Endodermal cell (in vitro differentiated cells): ENCODE results near the gene FGF3. TPM values are rescaled to one million over a fixed set of nuclear protein-coding genes. Genes with fewer than 3 reads are reported as not detected.

Experiments
- DNase-seq: peaks from one replicate; pipeline ENCODE4 v3.0.0-alpha.2; 2017
- H3K27ac ChIP-seq: 2 replicates; pipeline ENCODE4 v1.5.1; 2013; ENCODE audit warnings: mild to moderate bottlenecking, low read depth, low read length, moderate library complexity
- H3K27me3 ChIP-seq: 2 replicates; pipeline ENCODE4 v1.6.1; 2013; ENCODE audit warnings: mild to moderate bottlenecking, low read length, moderate library complexity; ENCODE audit not compliant: insufficient read depth, control insufficient read depth, poor library complexity, severe bottlenecking
- H3K36me3 ChIP-seq: 2 replicates; pipeline ENCODE4 v1.7.0; 2013; ENCODE audit warnings: mild to moderate bottlenecking, low read length, moderate library complexity; ENCODE audit not compliant: control insufficient read depth, insufficient read depth
- H3K4me1 ChIP-seq: one replicate; pipeline ENCODE4 v1.7.0; 2013; ENCODE audit warnings: low read length; ENCODE audit not compliant: control insufficient read depth, insufficient read depth
- H3K4me3 ChIP-seq: 2 replicates; pipeline ENCODE4 v1.5.1; 2013; ENCODE audit warnings: mild to moderate bottlenecking, low read length, moderate library complexity
- H3K9ac ChIP-seq: 2 replicates; pipeline ENCODE4 v1.6.1; 2013; ENCODE audit warnings: mild to moderate bottlenecking, low read length, moderate library complexity; ENCODE audit not compliant: poor library complexity, severe bottlenecking; ENCODE audit errors: extremely low read depth
- H3K9me3 ChIP-seq: 2 replicates; pipeline ENCODE4 v1.6.1; 2013; ENCODE audit warnings: mild to moderate bottlenecking, low read length, moderate library complexity; ENCODE audit not compliant: control insufficient read depth
- H3K27ac Mint-ChIP-seq: 2 replicates; pipeline ENCODE4 v1.8.0; 2020; ENCODE audit warnings: mixed read lengths
- H3K27me3 Mint-ChIP-seq: 2 replicates; pipeline ENCODE4 v1.8.0; 2021; ENCODE audit warnings: mild to moderate bottlenecking, mixed read lengths; ENCODE audit not compliant: insufficient read depth
- H3K36me3 Mint-ChIP-seq: 2 replicates; pipeline ENCODE4 v1.8.0; 2020; ENCODE audit warnings: low read depth, mixed read lengths
- H3K4me1 Mint-ChIP-seq: 2 replicates; pipeline ENCODE4 v1.8.0; 2020; ENCODE audit warnings: mixed read lengths
- H3K4me3 Mint-ChIP-seq: 2 replicates; pipeline ENCODE4 v1.8.0; 2020; ENCODE audit warnings: mild to moderate bottlenecking, moderate library complexity, mixed read lengths
- H3K9me3 Mint-ChIP-seq: 2 replicates; pipeline ENCODE4 v1.8.0; 2020; ENCODE audit warnings: mild to moderate bottlenecking, mixed read lengths
- CTCF ChIP-seq: fragments of 200-600 bp; sonication (generic); conservative IDR thresholded peaks from 2 replicates; pipeline ENCODE4 v1.5.0; 2021; ENCODE audit warnings: antibody characterized with exemption, mild to moderate bottlenecking
- WGBS, 2 experiments: methylation state at CpG; one replicate each; pipeline versions ENCODE4 v1.1.5 to v1.1.7; 2013; ENCODE audit warnings: missing lambda C conversion rate in 2 of 2, mixed read lengths in 1 of 2; ENCODE audit not compliant: insufficient coverage in 1 of 2, insufficient read length in 1 of 2; 5-methylcytosine and 5-hydroxymethylcytosine counted together
- total RNA-seq, 2 donors: library from RNA; stranded (reverse); fragmentation: NEBNext Ultra II Directional in 1 of 2; extraction: Animal tissue kit (Norgen Biotek cat#: 25700) in 1 of 2; gene quantifications; 2 replicates in 1 of 2; 3 replicates in 1 of 2; pipeline ENCODE4 v1.2.1, GENCODE V29; 2021

The FGF3 gene
- total RNA-seq, 2 donors from 2014 or later, result not detected

- DNase-seq, result peak; percentile 21
- no peaks in the 10 kb centered on the region for H3K4me1 Mint-ChIP-seq
- H3K36me3 Mint-ChIP-seq, result no peaks in the 10 kb centered on the region
- TF ChIP-seq CTCF, result no peak
- no peak overlapping the region for H3K27ac Mint-ChIP-seq
- Histone ChIP-seq H3K27me3 (no peaks in the 10 kb centered on the region), H3K9ac (no peak overlapping the region), H3K36me3 (no peaks in the 10 kb centered on the region), H3K4me1 (no peaks in the 10 kb centered on the region), H3K9me3 (no peaks in the 10 kb centered on the region), H3K4me3 (no peak overlapping the region), H3K27ac (no peak overlapping the region)
- no peaks in the 10 kb centered on the region for H3K9me3 Mint-ChIP-seq
- H3K27me3 Mint-ChIP-seq, result peaks cover 5% of the 10 kb centered on the region
- H3K4me3 Mint-ChIP-seq, result no peak overlapping the region
- WGBS, 2 experiments, result 90 to 94% methylated on average over 6 to 9 of the region's 9 CpGs
Measured at GRCh38 chr11:69839516-69839915, 20.3 kb upstream of the FGF3 start.

GRCh38 chr11:69837791-69838190 is 18.6 kb upstream of the FGF3 start:
- H3K36me3 ChIP-seq, result no peaks in the 10 kb centered on the region
- TF ChIP-seq CTCF, result no peak
- WGBS, 2 experiments, result 69 to 92% methylated on average over 3 to 5 of the region's 5 CpGs

DNA sequence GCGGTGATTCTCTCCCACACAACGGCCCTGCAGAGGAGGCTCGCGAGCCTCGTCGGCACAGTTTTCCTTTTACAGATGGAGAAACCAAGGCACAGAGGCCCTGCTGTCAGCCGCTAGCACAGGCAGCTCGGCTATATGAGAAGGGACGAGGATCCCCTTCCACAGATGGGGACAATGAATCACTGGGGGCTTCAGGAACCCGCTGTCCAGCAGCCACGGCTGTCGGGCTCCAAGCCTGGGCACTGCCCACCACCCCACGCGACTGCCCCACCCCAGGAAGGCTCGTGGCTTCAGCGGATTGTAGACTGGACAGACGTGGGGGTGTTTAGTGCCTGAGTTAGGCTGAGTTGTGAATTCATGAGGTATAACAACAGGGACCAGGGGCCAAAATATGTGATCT is 17.2 kb upstream of the FGF3 start:
- Histone ChIP-seq H3K4me3 (no peak overlapping the region), H3K27ac (no peak overlapping the region), H3K27me3 (no peaks in the 10 kb centered on the region), H3K9ac (no peak overlapping the region), H3K4me1 (peaks cover 5% of the 10 kb centered on the region), H3K36me3 (no peaks in the 10 kb centered on the region), H3K9me3 (no peaks in the 10 kb centered on the region)
- WGBS, 2 experiments, result 91% methylated on average over 5 to 17 of the region's 17 CpGs
- Mint-ChIP-seq H3K4me3 (no peak overlapping the region), H3K27ac (no peak overlapping the region), H3K36me3 (no peaks in the 10 kb centered on the region), H3K27me3 (peaks cover 4% of the 10 kb centered on the region), H3K9me3 (no peaks in the 10 kb centered on the region), H3K4me1 (peaks cover 11% of the 10 kb centered on the region)
- peak; percentile 21 for DNase-seq
- no peak for TF ChIP-seq CTCF

More at GRCh38 chr11:69837791-69838190, 18.6 kb upstream of the FGF3 start:
- H3K36me3 Mint-ChIP-seq, result no peaks in the 10 kb centered on the region
- DNase-seq, result peak; percentile 31
- H3K4me3 Mint-ChIP-seq, result no peak overlapping the region
- no peaks in the 10 kb centered on the region for H3K9me3 Mint-ChIP-seq
- H3K27me3 ChIP-seq, result no peaks in the 10 kb centered on the region
- no peak overlapping the region for H3K27ac Mint-ChIP-seq
- no peak overlapping the region for H3K4me3 ChIP-seq
- no peak overlapping the region for H3K27ac ChIP-seq
- H3K4me1 Mint-ChIP-seq, result peaks cover 4% of the 10 kb centered on the region
- no peaks in the 10 kb centered on the region for H3K4me1 ChIP-seq
- no peak overlapping the region for H3K9ac ChIP-seq
- H3K9me3 ChIP-seq, result no peaks in the 10 kb centered on the region
- peaks cover 5% of the 10 kb centered on the region for H3K27me3 Mint-ChIP-seq
